Measurements from ENCODE around the gene SLC22A8. TPM values are rescaled to one million over a fixed set of nuclear protein-coding genes. Genes with fewer than 3 reads are reported as not detected.
"Not testable (repeated sequence)": the region's sequence is repeated elsewhere in the genome, so short reads cannot be mapped to it uniquely, and the experiment has no call there.

Gene SLC22A8, protein sequence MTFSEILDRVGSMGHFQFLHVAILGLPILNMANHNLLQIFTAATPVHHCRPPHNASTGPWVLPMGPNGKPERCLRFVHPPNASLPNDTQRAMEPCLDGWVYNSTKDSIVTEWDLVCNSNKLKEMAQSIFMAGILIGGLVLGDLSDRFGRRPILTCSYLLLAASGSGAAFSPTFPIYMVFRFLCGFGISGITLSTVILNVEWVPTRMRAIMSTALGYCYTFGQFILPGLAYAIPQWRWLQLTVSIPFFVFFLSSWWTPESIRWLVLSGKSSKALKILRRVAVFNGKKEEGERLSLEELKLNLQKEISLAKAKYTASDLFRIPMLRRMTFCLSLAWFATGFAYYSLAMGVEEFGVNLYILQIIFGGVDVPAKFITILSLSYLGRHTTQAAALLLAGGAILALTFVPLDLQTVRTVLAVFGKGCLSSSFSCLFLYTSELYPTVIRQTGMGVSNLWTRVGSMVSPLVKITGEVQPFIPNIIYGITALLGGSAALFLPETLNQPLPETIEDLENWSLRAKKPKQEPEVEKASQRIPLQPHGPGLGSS
- total RNA-seq (2014; rRNA removed): not detected in 2 replicates
- not detected for Bru-seq, nascent RNA
- not detected for BruChase-seq, experiment 1, labeled RNA remaining after a 6-hour chase
- BruChase-seq, experiment 2, labeled RNA remaining after a 2-hour chase: percentile 3 among the genes with signal in this experiment
- long read RNA-seq: 0 reads

GRCh38 chr11:63015521-63016215 lies at the start of gene SLC22A8:
Gene SLC22A8, minus strand, starts transcription at chr11:63015841. Its CDS starts 883 bp downstream, at chr11:63014958.
- POLR2A ChIA-PET (ENCODE audit: unreplicated experiment): no interaction called here
- peaks cover 65% of the 10 kb centered on the region for H3K27me3 ChIP-seq (ENCODE audit: low read length)

DNA sequence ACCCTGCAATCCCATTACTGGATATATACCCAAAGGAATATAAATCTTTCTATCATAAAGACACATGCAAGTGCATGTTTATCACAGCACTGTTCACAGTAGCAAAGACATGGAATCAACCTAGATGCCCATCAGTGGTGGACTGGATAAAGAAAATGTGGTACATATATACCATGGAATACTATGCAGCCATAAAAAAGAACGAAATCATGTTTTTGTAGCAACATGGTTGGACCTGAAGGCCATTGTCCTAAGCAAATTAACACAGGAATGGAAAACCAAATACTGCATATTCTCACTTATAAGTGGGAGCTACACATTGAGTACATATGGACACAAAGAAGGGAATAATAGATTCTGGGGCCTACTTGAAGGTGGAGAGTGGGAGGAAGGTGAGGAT lies 30.6 kb upstream of the SLC22A8 start:
- H3K27ac ChIP-seq (ENCODE audit: low read length); ATAC-seq; H3K4me1 ChIP-seq (ENCODE audit: insufficient read depth, low read length); DNase-seq; BruUV-seq (replicated peaks); H3K36me3 ChIP-seq (ENCODE audit: low read depth, low read length); H3K9me3 ChIP-seq (ENCODE audit: low read length); H3K4me3 ChIP-seq (ENCODE audit: low read length); H3K9me2 ChIP-seq (replicated peaks; ENCODE audit: low read length); H3F3A ChIP-seq (ENCODE audit: low read length, unreplicated experiment); CTCF ChIA-PET; POLR2A ChIA-PET (ENCODE audit: unreplicated experiment); H3K79me2 ChIP-seq (ENCODE audit: low read length); H4K20me1 ChIP-seq (ENCODE audit: low read length); H3K4me2 ChIP-seq (ENCODE audit: low read length); H2AFZ ChIP-seq (ENCODE audit: low read length); intact Hi-C loops (cut with micrococcal nuclease); H3K9ac ChIP-seq (ENCODE audit: low read length): not testable (repeated sequence)
- peaks cover 19% of the 10 kb centered on the region; the same call in 1 of the 2 replicates for H3K27me3 ChIP-seq (ENCODE audit: low read length)

More at GRCh38 chr11:63015521-63016215, at the start of gene SLC22A8:
- Histone ChIP-seq H3K9me3 (ENCODE audit: low read length) (no peaks in the 10 kb centered on the region), H3K4me1 (ENCODE audit: insufficient read depth, low read length) (no peaks in the 10 kb centered on the region), H2AFZ (ENCODE audit: low read length) (no peak within 1 kb of the TSS), H3K4me2 (ENCODE audit: low read length) (no peak within 1 kb of the TSS), H3K27ac (ENCODE audit: low read length) (no peak within 1 kb of the TSS), H3K79me2 (ENCODE audit: low read length) (no peaks in the 10 kb centered on the region), H3K36me3 (ENCODE audit: low read depth, low read length) (no peaks in the 10 kb centered on the region), H3K9ac (ENCODE audit: low read length) (no peak within 1 kb of the TSS), H4K20me1 (ENCODE audit: low read length) (no peaks in the 10 kb centered on the region), H3K4me3 (ENCODE audit: low read length) (no peak within 1 kb of the TSS), H3F3A (ENCODE audit: low read length, unreplicated experiment) (no peaks in the 10 kb centered on the region), H3K9me2 (replicated peaks; ENCODE audit: low read length) (no peaks in the 10 kb centered on the region)
- TF ChIP-seq CTCF (conservative IDR thresholded peaks at IDR 0.05; ENCODE audit: low read depth, low read length) (no peak), EZH2 (IDR thresholded peaks at IDR 0.05; ENCODE audit: low read length, unreplicated experiment) (no peak), EZH2phosphoT487 (IDR thresholded peaks at IDR 0.05; ENCODE audit: borderline replicate concordance, low read length) (no peak)
- intact Hi-C loops (cut with micrococcal nuclease): no loop called here
- no TSS peak for BruUV-seq (replicated peaks)
- DNase-seq (no peak), ATAC-seq (no peak)
- CTCF ChIA-PET: no interaction called here

GRCh38 chr11:63042596-63042995 lies 27.0 kb upstream of the SLC22A8 start:
- intact Hi-C loops (cut with micrococcal nuclease): no loop called here
- H3K9me3 ChIP-seq (ENCODE audit: low read length): no peaks in the 10 kb centered on the region
- no peak overlapping the region for H3K9ac ChIP-seq (ENCODE audit: low read length)
- ATAC-seq (no peak), DNase-seq (no peak)
- H3K4me2 ChIP-seq (ENCODE audit: low read length): no peak overlapping the region
- POLR2A ChIA-PET (ENCODE audit: unreplicated experiment): no interaction called here
- no peaks in the 10 kb centered on the region for H3K9me2 ChIP-seq (replicated peaks; ENCODE audit: low read length)
- BruUV-seq (replicated peaks): no TSS peak
- no peak overlapping the region for H3K27ac ChIP-seq (ENCODE audit: low read length)
- H2AFZ ChIP-seq (ENCODE audit: low read length): no peak overlapping the region
- CTCF ChIA-PET: no interaction called here
- H3K4me1 ChIP-seq (ENCODE audit: insufficient read depth, low read length): no peaks in the 10 kb centered on the region
- H4K20me1 ChIP-seq (ENCODE audit: low read length): no peaks in the 10 kb centered on the region
- H3F3A ChIP-seq (ENCODE audit: low read length, unreplicated experiment): no peaks in the 10 kb centered on the region
- H3K36me3 ChIP-seq (ENCODE audit: low read depth, low read length): no peaks in the 10 kb centered on the region
- no peaks in the 10 kb centered on the region for H3K79me2 ChIP-seq (ENCODE audit: low read length)
- no peak for TF ChIP-seq EZH2 (IDR thresholded peaks at IDR 0.05; ENCODE audit: low read length, unreplicated experiment)
- TF ChIP-seq EZH2phosphoT487 (IDR thresholded peaks at IDR 0.05; ENCODE audit: borderline replicate concordance, low read length): no peak
- no peak for TF ChIP-seq CTCF (conservative IDR thresholded peaks at IDR 0.05; ENCODE audit: low read depth, low read length)
- H3K27me3 ChIP-seq (ENCODE audit: low read length): 0 out of 2 replicates have a peak, but pooled peaks cover 4% of the 10 kb centered on the region
- H3K4me3 ChIP-seq (ENCODE audit: low read length): no peak overlapping the region

All from PC-3 (cell line).